Vagina (tissue), 2 donors: Measurements from ENCODE around the gene SIM1.

Experiments used
- CTCF ChIP-seq, 3 experiments: fragments of 450-650 bp in 2 of 3; fragments of 200-600 bp in 1 of 3; sonication (generic) in 1 of 3; IDR thresholded peaks; one replicate each; pipeline ENCODE4 v1.5.1; 2017 to 2019; ENCODE audit warnings: antibody characterized with exemption in 3 of 3, mild to moderate bottlenecking in 2 of 3, moderate library complexity in 2 of 3
- POLR2A ChIP-seq, 2 donors: fragments of 450-650 bp; IDR thresholded peaks; one replicate each; pipeline ENCODE4 v1.6.1; 2017; ENCODE audit warnings: antibody characterized with exemption in 2 of 2, mild to moderate bottlenecking in 2 of 2, moderate library complexity in 2 of 2

GRCh38 chr6:100503043-100503705 lies 38.5 kb upstream of the SIM1 start:
- TF ChIP-seq CTCF (IDR thresholded peaks at IDR 0.05) (no peak), POLR2A (IDR thresholded peaks at IDR 0.05) (no peak)
